A673 (cell line): ENCODE results near the gene TTC7B.

Source experiments
- EZH2 ChIP-seq: fragments of 200-600 bp; sonication (generic); IDR thresholded peaks from 2 replicates; pipeline ENCODE4 v1.6.1; 2017; ENCODE audit warnings: borderline replicate concordance, low read depth, mild to moderate bottlenecking, mixed read lengths, antibody characterized with exemption, low read length; ENCODE audit not compliant: poor library complexity, severe bottlenecking
- TF ChIP-seq, protein P1 (sequence below): fragments of 300-800, 200-600 bp; sonication (generic); conservative IDR thresholded peaks from 2 replicates; pipeline ENCODE4 v1.5.1; 2017; ENCODE audit warnings: low read depth, mild to moderate bottlenecking, antibody characterized with exemption, low read length, moderate library complexity, mixed read lengths

DNA sequence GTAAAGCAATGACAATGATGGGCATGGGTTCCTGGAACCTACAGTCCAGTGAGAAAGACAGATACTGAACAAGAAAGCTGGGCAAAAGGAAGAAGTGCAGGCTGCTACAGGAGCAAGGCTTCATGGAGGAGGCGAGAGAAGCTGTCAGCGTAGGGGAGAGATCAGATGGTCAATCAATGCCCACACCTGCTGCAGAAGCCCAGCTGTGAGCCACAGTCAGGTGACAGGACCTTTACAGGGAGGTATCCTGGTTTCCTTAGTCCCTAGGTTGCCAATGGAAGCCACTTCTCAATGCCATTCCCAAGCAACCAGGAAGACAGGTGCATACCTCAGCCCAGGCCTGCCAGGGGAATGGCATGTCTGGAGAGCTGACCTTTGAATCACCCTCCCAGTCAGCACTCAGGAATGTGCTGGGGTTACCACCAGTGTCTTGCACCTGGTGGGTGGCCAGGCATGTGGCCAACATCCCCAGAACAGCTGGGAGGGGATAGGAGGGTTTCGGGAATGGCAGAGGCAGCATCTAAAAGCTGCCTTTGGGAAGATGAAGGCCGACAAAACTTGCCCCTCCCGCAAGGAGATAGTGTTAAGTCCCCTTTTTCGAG, 170.3 kb downstream of the TTC7B start:
- TF ChIP-seq, protein P1, sequence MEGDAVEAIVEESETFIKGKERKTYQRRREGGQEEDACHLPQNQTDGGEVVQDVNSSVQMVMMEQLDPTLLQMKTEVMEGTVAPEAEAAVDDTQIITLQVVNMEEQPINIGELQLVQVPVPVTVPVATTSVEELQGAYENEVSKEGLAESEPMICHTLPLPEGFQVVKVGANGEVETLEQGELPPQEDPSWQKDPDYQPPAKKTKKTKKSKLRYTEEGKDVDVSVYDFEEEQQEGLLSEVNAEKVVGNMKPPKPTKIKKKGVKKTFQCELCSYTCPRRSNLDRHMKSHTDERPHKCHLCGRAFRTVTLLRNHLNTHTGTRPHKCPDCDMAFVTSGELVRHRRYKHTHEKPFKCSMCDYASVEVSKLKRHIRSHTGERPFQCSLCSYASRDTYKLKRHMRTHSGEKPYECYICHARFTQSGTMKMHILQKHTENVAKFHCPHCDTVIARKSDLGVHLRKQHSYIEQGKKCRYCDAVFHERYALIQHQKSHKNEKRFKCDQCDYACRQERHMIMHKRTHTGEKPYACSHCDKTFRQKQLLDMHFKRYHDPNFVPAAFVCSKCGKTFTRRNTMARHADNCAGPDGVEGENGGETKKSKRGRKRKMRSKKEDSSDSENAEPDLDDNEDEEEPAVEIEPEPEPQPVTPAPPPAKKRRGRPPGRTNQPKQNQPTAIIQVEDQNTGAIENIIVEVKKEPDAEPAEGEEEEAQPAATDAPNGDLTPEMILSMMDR, result no peak
- no peak for TF ChIP-seq EZH2
